ENCODE data around the gene LCN9. TPM values are rescaled to one million over a fixed set of nuclear protein-coding genes. Genes with fewer than 3 reads are reported as not detected.

Gene LCN9
- polyA plus RNA-seq, 1 donor (not counting 4 experiments of a cell fraction or from before 2014, with no cell fraction given): not detected

DNA sequence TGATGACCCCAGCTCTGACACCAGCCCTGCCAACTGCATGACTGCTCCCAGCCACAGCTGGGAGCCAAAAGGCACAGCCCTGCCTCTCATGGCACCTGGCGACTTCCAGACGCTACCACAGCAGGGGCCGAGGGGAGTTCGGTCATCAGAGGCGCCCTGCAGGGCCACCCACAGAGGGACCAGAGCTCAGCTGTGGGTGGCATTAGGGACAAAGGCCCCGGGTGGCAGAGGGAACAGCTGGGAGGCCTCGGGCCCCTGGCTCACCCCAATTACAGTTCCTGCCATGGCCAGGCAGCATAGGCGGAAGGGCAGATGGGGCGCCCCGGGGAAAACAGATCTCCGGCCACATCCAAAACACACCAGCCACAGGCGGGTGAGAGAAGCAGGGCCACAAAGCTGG is 32.5 kb downstream of the LCN9 start:
- dilution Hi-C loops (cut with MboI; ENCODE audit: extremely low pct_ligation_motif_present, low sequenced_read_pairs): no loop called here
- H3K27me3 ChIP-seq (ENCODE audit: control insufficient read depth, extremely low read depth, insufficient read depth, low read length): peaks cover 21% of the 10 kb centered on the region

GRCh38 chr9:135696446-135696845 is 33.3 kb downstream of the LCN9 start:
- Histone ChIP-seq H3K36me3 (ENCODE audit: control insufficient read depth in 2 of 2, extremely low read depth in 1 of 2, insufficient read depth in 2 of 2, low read length in 2 of 2) (no peaks in the 10 kb centered on the region), H3K9me3 (ENCODE audit: control insufficient read depth, low read depth, low read length) (no peaks in the 10 kb centered on the region), H4K20me1 (ENCODE audit: control insufficient read depth, extremely low read depth, insufficient read depth, low read length) (no peaks in the 10 kb centered on the region), H3K9ac (ENCODE audit: control insufficient read depth, extremely low read depth, insufficient read depth, low read length) (no peak overlapping the region), H2AFZ (ENCODE audit: control insufficient read depth, low read length) (no peak overlapping the region), H3K27me3 (ENCODE audit: control insufficient read depth, extremely low read depth, insufficient read depth, low read length) (peaks cover 29% of the 10 kb centered on the region), H3K9me1 (ENCODE audit: control insufficient read depth, extremely low read depth, insufficient read depth, low read length) (no peaks in the 10 kb centered on the region), H3K4me2 (ENCODE audit: control insufficient read depth, extremely low read depth, insufficient read depth, low read depth, low read length) (no peak overlapping the region), H3K4me1 (ENCODE audit: control insufficient read depth, extremely low read depth, insufficient read depth, low read length) (no peaks in the 10 kb centered on the region), H3K4me3 (ENCODE audit: control insufficient read depth in 2 of 3, extremely low read depth in 1 of 3, insufficient read depth in 2 of 3, low read depth in 1 of 3, low read length in 3 of 3) (no peak overlapping the region), H3K79me2 (ENCODE audit: control insufficient read depth, insufficient read depth, low read length) (no peaks in the 10 kb centered on the region), H3K27ac (ENCODE audit: control insufficient read depth, insufficient read depth, low read length) (no peak overlapping the region)
- dilution Hi-C loops (cut with MboI; ENCODE audit: extremely low pct_ligation_motif_present, low sequenced_read_pairs): no loop called here
- DNase-seq (ENCODE audit: low read depth, low spot score) (no peak), FAIRE-seq (no peak)
- TF ChIP-seq EZH2 (IDR thresholded peaks at IDR 0.05; ENCODE audit: low read length): no peak
- TF ChIP-seq, protein P1, sequence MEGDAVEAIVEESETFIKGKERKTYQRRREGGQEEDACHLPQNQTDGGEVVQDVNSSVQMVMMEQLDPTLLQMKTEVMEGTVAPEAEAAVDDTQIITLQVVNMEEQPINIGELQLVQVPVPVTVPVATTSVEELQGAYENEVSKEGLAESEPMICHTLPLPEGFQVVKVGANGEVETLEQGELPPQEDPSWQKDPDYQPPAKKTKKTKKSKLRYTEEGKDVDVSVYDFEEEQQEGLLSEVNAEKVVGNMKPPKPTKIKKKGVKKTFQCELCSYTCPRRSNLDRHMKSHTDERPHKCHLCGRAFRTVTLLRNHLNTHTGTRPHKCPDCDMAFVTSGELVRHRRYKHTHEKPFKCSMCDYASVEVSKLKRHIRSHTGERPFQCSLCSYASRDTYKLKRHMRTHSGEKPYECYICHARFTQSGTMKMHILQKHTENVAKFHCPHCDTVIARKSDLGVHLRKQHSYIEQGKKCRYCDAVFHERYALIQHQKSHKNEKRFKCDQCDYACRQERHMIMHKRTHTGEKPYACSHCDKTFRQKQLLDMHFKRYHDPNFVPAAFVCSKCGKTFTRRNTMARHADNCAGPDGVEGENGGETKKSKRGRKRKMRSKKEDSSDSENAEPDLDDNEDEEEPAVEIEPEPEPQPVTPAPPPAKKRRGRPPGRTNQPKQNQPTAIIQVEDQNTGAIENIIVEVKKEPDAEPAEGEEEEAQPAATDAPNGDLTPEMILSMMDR (optimal IDR thresholded peaks at IDR 0.05 in 1 of 3, IDR thresholded peaks at IDR 0.05 in 1 of 3, conservative IDR thresholded peaks at IDR 0.05 in 1 of 3; ENCODE audit: extremely low read depth in 1 of 3, insufficient read depth in 2 of 3, low read length in 3 of 3): no peak

More for the DNA sequence above, 32.5 kb downstream of the LCN9 start:
- TF ChIP-seq EZH2 (IDR thresholded peaks at IDR 0.05; ENCODE audit: low read length): no peak
- TF ChIP-seq, protein P1 (optimal IDR thresholded peaks at IDR 0.05 in 1 of 3, IDR thresholded peaks at IDR 0.05 in 1 of 3, conservative IDR thresholded peaks at IDR 0.05 in 1 of 3; ENCODE audit: extremely low read depth in 1 of 3, insufficient read depth in 2 of 3, low read length in 3 of 3): no peak
- FAIRE-seq (no peak), DNase-seq (ENCODE audit: low read depth, low spot score) (no peak)
- Histone ChIP-seq H3K9me1 (ENCODE audit: control insufficient read depth, extremely low read depth, insufficient read depth, low read length) (no peaks in the 10 kb centered on the region), H3K9ac (ENCODE audit: control insufficient read depth, extremely low read depth, insufficient read depth, low read length) (no peak overlapping the region), H3K9me3 (ENCODE audit: control insufficient read depth, low read depth, low read length) (peaks cover 1% of the 10 kb centered on the region), H3K36me3 (ENCODE audit: control insufficient read depth in 2 of 2, extremely low read depth in 1 of 2, insufficient read depth in 2 of 2, low read length in 2 of 2) (no peaks in the 10 kb centered on the region), H4K20me1 (ENCODE audit: control insufficient read depth, extremely low read depth, insufficient read depth, low read length) (no peaks in the 10 kb centered on the region), H3K4me1 (ENCODE audit: control insufficient read depth, extremely low read depth, insufficient read depth, low read length) (no peaks in the 10 kb centered on the region), H3K79me2 (ENCODE audit: control insufficient read depth, insufficient read depth, low read length) (no peaks in the 10 kb centered on the region), H2AFZ (ENCODE audit: control insufficient read depth, low read length) (no peak overlapping the region), H3K4me3 (ENCODE audit: control insufficient read depth in 2 of 3, extremely low read depth in 1 of 3, insufficient read depth in 2 of 3, low read depth in 1 of 3, low read length in 3 of 3) (no peak overlapping the region), H3K27ac (ENCODE audit: control insufficient read depth, insufficient read depth, low read length) (no peak overlapping the region), H3K4me2 (ENCODE audit: control insufficient read depth, extremely low read depth, insufficient read depth, low read depth, low read length) (no peak overlapping the region)
